Anterior cingulate cortex (tissue), 58 donors: Measurements from ENCODE around the gene WDR11.

Source experiments
- DNase-seq, 58 donors: peaks; one replicate each; lab custom pipeline; 2025; lab: John Stamatoyannopoulos, UW

WDR11 gene

DNA sequence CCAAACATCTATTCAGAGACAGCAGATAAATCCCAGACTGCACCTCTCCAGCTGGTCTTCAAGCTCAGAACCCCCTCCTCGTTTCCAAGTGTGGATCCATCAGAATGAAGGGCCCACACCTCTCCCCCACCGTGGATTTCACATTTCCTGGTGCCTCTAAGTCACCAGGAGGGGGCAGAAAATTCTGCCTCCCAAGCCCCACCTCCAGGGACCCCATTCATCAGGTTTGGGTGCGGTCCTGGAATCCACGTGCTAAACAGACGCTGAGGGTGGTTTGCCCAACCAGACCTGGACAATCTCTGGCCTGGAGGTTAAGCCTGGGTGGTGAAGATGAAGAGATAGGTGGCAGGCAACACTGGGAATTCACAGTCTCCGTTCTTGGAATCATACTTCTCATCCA, 92.4 kb downstream of the WDR11 start:
- DNase-seq: no peak

DNA sequence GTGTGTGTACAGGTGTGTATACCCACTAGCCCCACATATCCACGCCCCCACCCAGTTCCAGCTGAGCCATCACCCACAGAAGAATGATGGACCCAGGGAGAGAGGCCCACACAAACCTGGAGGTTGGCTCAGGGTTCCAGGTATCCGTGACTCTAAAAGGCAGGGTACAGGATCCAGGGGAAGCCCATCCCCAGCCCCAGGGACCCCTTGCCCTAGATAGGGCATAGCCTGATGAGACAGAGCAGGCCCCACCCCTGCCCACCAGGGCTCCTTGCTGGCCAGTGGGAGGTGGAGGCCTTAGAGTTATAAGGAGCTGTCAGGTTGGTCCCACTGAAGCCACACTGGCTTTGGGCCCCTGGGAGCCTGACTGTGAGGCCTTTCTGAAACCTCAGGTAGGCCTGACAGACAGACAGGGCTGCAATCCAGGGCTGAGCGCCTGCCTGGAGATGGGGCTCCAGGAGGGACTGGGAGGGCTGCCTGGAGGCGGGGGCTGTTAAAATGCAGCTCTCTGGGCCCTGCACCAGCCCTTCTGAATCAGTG, 93.5 kb downstream of the WDR11 start:
- no peak for DNase-seq

DNA sequence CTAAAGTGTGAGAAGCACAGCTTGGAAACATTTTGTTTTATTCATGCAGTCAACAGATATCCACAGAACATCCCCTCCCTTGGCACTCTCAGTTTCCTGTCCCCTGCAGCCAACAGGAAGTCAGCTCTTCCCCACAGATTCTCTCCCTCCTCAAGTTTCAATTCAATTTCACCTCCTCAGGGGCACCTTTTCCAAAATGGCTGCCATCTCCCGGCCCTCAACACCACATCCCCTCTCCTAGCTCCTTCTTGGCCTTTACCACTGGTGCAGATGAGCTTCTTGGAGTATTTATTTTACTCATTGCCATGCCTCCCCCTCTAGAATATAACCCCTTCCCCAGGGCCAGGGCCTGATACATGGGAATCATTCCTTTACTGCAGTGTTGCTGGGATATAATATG, 94.0 kb downstream of the WDR11 start:
- no peak for DNase-seq

DNA sequence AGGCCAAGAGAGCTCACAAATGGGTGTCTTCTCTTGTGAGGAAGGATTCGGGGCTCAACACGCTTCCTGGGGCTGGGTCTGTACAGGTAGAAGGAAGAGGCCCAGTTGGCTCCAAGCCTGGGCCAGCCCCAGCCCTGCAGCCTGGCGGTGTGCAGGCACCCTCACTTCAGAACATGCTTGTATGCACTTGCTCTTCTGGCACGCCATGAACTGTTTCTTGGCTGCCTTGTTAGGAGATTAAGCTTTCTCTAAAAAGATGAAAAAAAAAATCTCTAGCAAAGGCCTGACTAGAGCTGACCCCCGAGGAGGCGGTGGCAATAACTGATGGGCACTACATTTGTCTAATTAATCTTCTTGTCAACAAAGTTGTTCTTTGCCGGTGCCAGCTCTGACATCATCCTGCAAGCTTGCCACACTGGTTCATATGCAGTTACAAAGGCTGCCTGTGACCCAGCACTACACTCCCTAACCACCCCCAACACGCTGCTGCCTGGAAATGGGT, 94.7 kb downstream of the WDR11 start:
- peak in 55 of 58 donors; percentile 14 to 94 (median 77) for DNase-seq

DNA sequence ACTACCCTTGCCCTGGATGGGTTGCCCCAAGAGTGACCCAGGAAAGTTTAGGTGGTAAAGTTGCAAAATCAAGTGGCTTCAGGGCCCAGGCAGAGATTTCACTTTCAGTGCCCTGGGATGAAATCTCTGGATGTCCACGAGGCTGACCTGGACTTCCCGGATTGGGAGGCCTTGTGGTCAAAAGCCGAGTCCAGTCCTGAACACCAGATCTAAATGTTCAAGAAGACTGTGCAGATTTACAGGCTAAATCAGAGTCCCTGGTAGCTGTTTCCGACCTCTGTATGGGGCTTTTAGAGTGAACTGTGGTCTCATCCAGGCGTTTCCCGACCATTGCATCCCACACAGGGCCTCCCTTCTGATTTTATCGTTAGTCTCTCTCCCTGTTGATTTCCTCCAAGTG, 95.3 kb downstream of the WDR11 start:
- peak in 1 of 58 donors; percentile 41 for DNase-seq

DNA sequence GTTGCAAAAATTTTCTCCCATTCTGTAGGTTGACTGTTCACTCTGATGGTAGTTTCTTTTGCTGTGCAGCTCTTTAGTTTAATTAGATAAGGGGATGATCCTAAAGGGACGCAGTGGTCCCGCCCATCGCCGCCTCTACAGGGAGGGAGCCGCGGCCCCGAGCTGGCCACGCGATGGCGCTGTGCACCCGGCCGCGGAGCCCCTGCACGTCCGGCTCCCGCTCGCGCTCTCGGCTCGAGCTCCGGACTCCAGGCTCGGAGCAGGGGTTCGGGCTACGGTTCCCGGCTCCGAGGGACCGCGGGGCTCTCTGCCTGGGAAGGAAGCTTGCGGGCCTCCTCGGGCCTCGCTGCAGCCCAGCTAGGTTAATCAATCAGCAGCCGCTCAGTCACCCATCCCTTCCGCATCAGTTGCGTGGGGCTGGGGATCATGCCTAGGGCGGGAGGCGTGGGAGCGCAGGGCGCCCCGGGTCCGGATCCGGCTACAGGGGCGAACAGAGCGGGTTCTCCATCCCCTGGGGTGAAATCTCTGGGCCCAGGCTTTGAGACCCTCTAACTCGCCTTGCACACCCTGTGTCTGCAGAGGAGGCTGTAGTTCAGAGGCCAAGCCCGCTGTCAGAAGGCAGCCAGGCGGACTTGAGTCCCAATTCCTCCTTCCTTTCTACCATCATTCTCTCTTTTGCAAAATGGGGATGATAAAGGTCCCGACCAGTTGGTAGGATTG, 97.9 kb downstream of the WDR11 start:
- peak in 54 of 58 donors; percentile 15 to 75 (median 57) for DNase-seq

DNA sequence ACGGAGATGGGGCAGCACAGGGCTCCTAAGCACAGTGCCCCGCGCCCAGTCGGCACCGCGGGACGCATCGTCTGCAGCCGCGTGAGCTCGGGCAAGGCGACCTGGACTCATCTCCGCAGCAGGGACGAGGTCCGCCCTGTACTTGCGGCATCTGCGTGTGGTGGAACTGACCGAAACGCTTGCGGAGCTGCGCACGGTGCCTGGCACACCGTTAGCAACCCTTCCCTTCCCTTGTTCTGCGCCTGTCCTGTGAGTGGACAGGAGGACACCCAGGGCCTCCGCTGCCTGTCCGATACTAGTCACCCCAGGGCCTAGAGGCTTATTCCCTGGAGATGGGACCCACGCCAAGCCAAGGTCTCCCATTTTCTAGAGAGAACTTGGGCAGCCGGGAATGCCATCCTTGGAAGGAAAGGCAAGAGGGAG, 98.5 kb downstream of the WDR11 start:
- DNase-seq: peak in 7 of 58 donors; percentile 10 to 38 (median 22)

DNA sequence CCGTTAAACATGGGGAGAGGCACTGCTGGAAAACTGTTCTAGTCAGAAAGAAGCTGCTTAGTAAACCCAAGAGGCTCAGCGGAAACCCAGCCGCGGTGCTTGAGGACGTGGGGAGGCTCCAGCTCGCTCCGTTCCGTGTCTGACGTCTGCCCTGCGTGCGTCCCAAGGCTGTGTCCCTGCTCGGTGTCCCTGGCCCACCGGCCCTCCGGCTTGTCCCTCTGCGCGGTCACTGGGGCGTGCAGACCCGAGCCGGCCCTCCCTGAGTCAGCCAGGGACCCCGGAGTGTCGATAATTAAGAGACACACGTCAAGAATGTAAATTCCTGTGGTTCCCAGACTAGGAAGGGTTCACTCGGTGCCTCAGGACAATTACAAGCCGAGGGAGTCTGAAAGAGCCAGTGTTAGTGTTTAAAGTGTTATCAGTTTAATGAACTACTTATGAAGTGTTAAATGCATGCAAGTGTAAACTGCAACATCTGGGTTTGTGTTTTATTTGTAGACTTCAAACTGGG, 98.9 kb downstream of the WDR11 start:
- DNase-seq: peak in 3 of 58 donors; percentile 23 to 38 (median 34)

DNA sequence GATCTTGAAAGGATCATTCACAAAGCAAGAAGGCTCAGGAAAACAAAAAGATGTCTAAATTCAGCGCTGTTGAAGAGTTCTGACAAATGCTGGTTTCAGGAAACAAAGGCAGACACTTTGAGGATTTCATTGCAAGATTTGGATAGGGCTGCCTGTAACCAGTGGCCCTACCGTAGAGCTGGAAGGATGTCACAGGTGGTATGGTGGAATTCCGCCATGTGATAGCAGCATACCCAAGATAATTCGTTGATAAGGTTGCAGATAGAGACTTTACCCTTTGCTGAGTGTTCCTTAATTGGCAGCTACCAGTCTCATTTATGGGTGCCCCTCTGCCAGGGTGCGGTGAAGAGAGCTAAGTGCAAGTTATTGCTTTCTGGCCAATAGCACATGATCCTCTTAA, 100.1 kb downstream of the WDR11 start:
- no peak for DNase-seq

DNA sequence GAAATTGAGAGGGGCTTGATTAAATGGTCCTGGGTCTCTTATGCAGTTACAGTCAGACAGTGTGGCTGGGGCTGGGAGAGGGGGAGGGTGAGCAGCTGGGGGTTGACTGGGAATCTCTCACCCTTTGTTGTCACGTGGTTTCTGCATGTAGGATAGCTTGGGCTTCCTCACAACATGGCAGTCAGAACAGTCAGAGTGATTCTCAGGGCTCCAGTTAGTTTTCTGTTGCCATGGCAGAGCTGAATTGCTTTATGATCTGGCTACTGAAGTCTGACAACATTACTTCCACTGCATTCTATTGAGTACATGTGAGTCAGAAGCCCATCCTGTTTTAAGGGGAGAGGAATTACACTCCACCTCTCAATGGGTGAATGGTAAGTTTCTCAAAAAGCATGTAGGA, 102.7 kb downstream of the WDR11 start:
- DNase-seq: no peak
